Nephron progenitor cell (in vitro differentiated cells): ENCODE data around the gene TAF11L14.

ENCODE experiments used
- DNase-seq: peaks from one replicate; pipeline ENCODE4 v3.0.0; 2021
- H3K27ac Mint-ChIP-seq: 2 replicates; pipeline ENCODE4 v1.8.0; 2021; ENCODE audit warnings: mild to moderate bottlenecking, moderate library complexity, mixed read lengths
- H3K27me3 Mint-ChIP-seq: 2 replicates; pipeline ENCODE4 v1.8.0; 2021; ENCODE audit warnings: mild to moderate bottlenecking, low read depth, mixed read lengths; ENCODE audit not compliant: poor library complexity
- H3K36me3 Mint-ChIP-seq: 2 replicates; pipeline ENCODE4 v1.8.0; 2021; ENCODE audit warnings: low read depth, mixed read lengths
- H3K4me1 Mint-ChIP-seq: 2 replicates; pipeline ENCODE4 v1.8.0; 2021; ENCODE audit warnings: mixed read lengths
- H3K4me3 Mint-ChIP-seq: 2 replicates; pipeline ENCODE4 v1.8.0; 2021; ENCODE audit warnings: mild to moderate bottlenecking, moderate library complexity, mixed read lengths
- H3K9me3 Mint-ChIP-seq: 2 replicates; pipeline ENCODE4 v1.8.0; 2021; ENCODE audit warnings: mild to moderate bottlenecking, moderate library complexity, mixed read lengths
- CTCF ChIP-seq: fragments of 200-600 bp; sonication (generic); IDR thresholded peaks from 2 replicates; pipeline ENCODE4 v1.5.0; 2021; ENCODE audit warnings: antibody characterized with exemption

TAF11L14 gene

GRCh38 chr5:17655921-17656320 lies 21.7 kb downstream of the TAF11L14 start:
- H3K9me3 Mint-ChIP-seq, result peaks cover 21% of the 10 kb centered on the region
- H3K4me3 Mint-ChIP-seq, result no peak overlapping the region
- peaks cover 5% of the 10 kb centered on the region for H3K36me3 Mint-ChIP-seq
- no peak overlapping the region for H3K27ac Mint-ChIP-seq
- no peaks in the 10 kb centered on the region for H3K27me3 Mint-ChIP-seq
- TF ChIP-seq CTCF, result no peak
- peaks cover 19% of the 10 kb centered on the region for H3K4me1 Mint-ChIP-seq
- no peak for DNase-seq

- H3K4me1 Mint-ChIP-seq, result peaks cover 16% of the 10 kb centered on the region
- peak overlapping the region; percentile 26 for H3K27ac Mint-ChIP-seq
- no peaks in the 10 kb centered on the region for H3K27me3 Mint-ChIP-seq
- H3K9me3 Mint-ChIP-seq, result peaks cover 24% of the 10 kb centered on the region
- DNase-seq, result no peak
- H3K4me3 Mint-ChIP-seq, result no peak overlapping the region
- peaks cover 5% of the 10 kb centered on the region for H3K36me3 Mint-ChIP-seq
- no peak for TF ChIP-seq CTCF
These were observed 28.9 kb downstream of the TAF11L14 start for GRCh38 chr5:17663182-17663581.

- Mint-ChIP-seq H3K27me3 (no peaks in the 10 kb centered on the region), H3K4me3 (no peak overlapping the region)
- no peak for DNase-seq
These were observed 31.6 kb downstream of the TAF11L14 start for GRCh38 chr5:17665836-17666235.

DNA sequence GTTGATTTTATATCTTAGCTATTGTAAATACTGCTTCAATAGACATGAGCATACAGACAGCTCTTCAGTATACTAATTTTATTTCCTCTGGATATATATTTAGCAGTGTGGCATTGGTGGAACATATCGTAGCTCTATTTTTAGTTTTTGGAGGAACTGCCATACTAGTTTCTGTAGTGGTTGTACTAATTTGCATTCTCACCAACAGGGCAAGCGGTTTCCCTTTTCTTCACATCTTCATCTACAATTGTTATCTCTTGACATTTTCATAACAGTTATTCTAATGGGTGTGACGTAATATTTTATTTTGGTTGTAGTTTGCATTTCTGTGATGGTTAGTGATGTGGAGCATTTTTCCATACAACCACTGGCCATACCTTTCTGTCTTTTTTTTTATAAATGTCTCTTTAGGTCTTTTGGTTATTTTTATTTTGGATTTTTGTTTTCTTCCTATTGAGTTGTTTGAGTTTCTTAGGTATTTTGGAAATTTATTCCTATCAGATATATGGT lies 32.5 kb downstream of the TAF11L14 start:
- H3K4me1 Mint-ChIP-seq, result peaks cover 13% of the 10 kb centered on the region
- H3K36me3 Mint-ChIP-seq, result no peaks in the 10 kb centered on the region
- H3K27me3 Mint-ChIP-seq, result peaks cover 6% of the 10 kb centered on the region
- TF ChIP-seq CTCF, result no peak
- H3K27ac Mint-ChIP-seq, result no peak overlapping the region
- H3K4me3 Mint-ChIP-seq, result no peak overlapping the region
- H3K9me3 Mint-ChIP-seq, result peaks cover 6% of the 10 kb centered on the region
- DNase-seq, result no peak

More at GRCh38 chr5:17665836-17666235, 31.6 kb downstream of the TAF11L14 start:
- no peak overlapping the region for H3K27ac Mint-ChIP-seq
- H3K4me1 Mint-ChIP-seq, result peaks cover 16% of the 10 kb centered on the region
- H3K36me3 Mint-ChIP-seq, result peaks cover 4% of the 10 kb centered on the region
- no peak for TF ChIP-seq CTCF
- peaks cover 8% of the 10 kb centered on the region for H3K9me3 Mint-ChIP-seq

- H3K27ac Mint-ChIP-seq, result no peak overlapping the region
- no peak for DNase-seq
- H3K4me1 Mint-ChIP-seq, result no peaks in the 10 kb centered on the region
- H3K9me3 Mint-ChIP-seq, result peaks cover 3% of the 10 kb centered on the region
- H3K27me3 Mint-ChIP-seq, result peaks cover 6% of the 10 kb centered on the region
- no peak overlapping the region for H3K4me3 Mint-ChIP-seq
- TF ChIP-seq CTCF, result no peak
- no peaks in the 10 kb centered on the region for H3K36me3 Mint-ChIP-seq
These were observed 36.1 kb downstream of the TAF11L14 start for GRCh38 chr5:17670353-17670752.

DNA sequence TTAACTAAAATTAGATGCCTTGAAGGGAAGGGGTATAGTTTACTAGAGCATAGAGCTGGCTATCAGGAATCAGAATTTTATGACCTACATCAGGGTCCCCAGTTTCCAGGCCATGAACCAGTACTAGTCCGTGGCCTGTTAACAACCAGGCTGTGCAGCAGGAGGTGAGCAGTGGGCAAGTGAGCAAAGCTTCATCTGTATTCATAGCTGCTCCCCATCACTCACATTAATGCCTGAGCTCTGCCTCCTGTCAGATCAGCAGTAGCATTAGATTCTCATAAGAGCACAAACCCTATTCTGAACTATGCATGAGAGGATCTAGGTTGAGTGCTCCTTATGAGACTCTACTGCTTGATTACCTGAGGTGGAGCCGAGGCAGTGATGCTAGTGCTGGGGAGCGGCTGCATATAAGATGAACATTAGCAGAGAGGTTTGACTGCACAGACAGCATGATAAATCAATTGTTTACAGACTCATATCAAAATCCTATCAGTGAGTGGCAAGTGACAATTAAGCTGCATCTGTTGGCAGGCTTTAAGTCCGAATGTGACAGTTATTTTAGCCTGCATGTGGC lies 44.6 kb downstream of the TAF11L14 start:
- Mint-ChIP-seq H3K27ac (no peak overlapping the region), H3K9me3 (no peaks in the 10 kb centered on the region), H3K27me3 (no peaks in the 10 kb centered on the region), H3K36me3 (no peaks in the 10 kb centered on the region), H3K4me3 (no peak overlapping the region), H3K4me1 (no peaks in the 10 kb centered on the region)
- no peak for TF ChIP-seq CTCF
- no peak for DNase-seq
